PC-3 (cell line): Measurements from ENCODE around the gene FAM120B. TPM values are rescaled to one million over a fixed set of nuclear protein-coding genes. Genes with fewer than 3 reads are reported as not detected.
A peak's percentile ranks its signal among the peaks of the same experiment; 100 is the strongest.

Experiments
- ATAC-seq: fragments of 200-7000 bp; cut with Tn5 transposase; 2 replicates; pipeline ENCODE4 v1.9.1; 2020; ENCODE audit warnings: mild to moderate bottlenecking, moderate library complexity
- BruUV-seq: library from RNA; stranded (reverse); fragments of 400-500 nt; replicated peaks from 2 replicates; lab custom pipeline; 2021; lab: Mats Ljungman, UMichigan
- CTCF ChIA-PET: fragments of 300-600 bp; sonication (Branson Sonifier 250); formaldehyde crosslinking; loops from one replicate; lab custom pipeline; 2022; ENCODE audit warnings: antibody characterized with exemption; lab: Charles Lee
- POLR2A ChIA-PET: fragments of 300-600 bp; sonication (Branson Sonifier 250); formaldehyde crosslinking; loops from one replicate; lab custom pipeline; 2022; ENCODE audit warnings: antibody characterized with exemption; ENCODE audit not compliant: unreplicated experiment; lab: Charles Lee
- DNase-seq: peaks from one replicate; pipeline ENCODE4 v3.0.0-alpha.2; 2015
- H2AFZ ChIP-seq: fragments of 300-600 bp; sonication (generic); 2 replicates; pipeline ENCODE4 v1.6.0; 2016; ENCODE audit warnings: antibody characterized with exemption, low read length
- H3F3A ChIP-seq: fragments of 300-600 bp; sonication (generic); one replicate; pipeline ENCODE4 v1.6.0; 2017; ENCODE audit warnings: antibody characterized with exemption, low read length, control low read depth, mild to moderate bottlenecking; ENCODE audit not compliant: unreplicated experiment
- H3K27ac ChIP-seq: fragments of 300-600 bp; sonication (generic); 2 replicates; pipeline ENCODE4 v1.5.1; 2016; ENCODE audit warnings: mild to moderate bottlenecking, low read length
- H3K27me3 ChIP-seq: fragments of 300-600 bp; sonication (generic); 2 replicates; pipeline ENCODE4 v1.6.1; 2016; ENCODE audit warnings: low read length, mixed read lengths
- H3K36me3 ChIP-seq: fragments of 300-600 bp; sonication (generic); 2 replicates; pipeline ENCODE4 v1.6.1; 2016; ENCODE audit warnings: low read depth, mixed run types, low read length, mixed read lengths
- H3K4me1 ChIP-seq: fragments of 300-600 bp; sonication (generic); 2 replicates; pipeline ENCODE4 v1.5.1; 2016; ENCODE audit warnings: low read length; ENCODE audit not compliant: insufficient read depth
- H3K4me2 ChIP-seq: fragments of 300-600 bp; sonication (generic); 2 replicates; pipeline ENCODE4 v1.6.0; 2016; ENCODE audit warnings: low read length
- H3K4me3 ChIP-seq: fragments of 300-600 bp; sonication (generic); 2 replicates; pipeline ENCODE4 v1.5.1; 2016; ENCODE audit warnings: mild to moderate bottlenecking, low read length, mixed read lengths
- H3K79me2 ChIP-seq: fragments of 300-600 bp; sonication (generic); 2 replicates; pipeline ENCODE4 v1.6.1; 2017; ENCODE audit warnings: low read length, mixed read lengths
- H3K9ac ChIP-seq: fragments of 300-600 bp; sonication (generic); 2 replicates; pipeline ENCODE4 v1.6.0; 2016; ENCODE audit warnings: mild to moderate bottlenecking, low read length
- H3K9me2 ChIP-seq: fragments of 300-600 bp; sonication (generic); replicated peaks from 2 replicates; pipeline ENCODE4 v1.6.1; 2016; ENCODE audit warnings: mixed run types, low read length, mixed read lengths
- H3K9me3 ChIP-seq: fragments of 300-600 bp; sonication (generic); 2 replicates; pipeline ENCODE4 v1.6.1; 2016; ENCODE audit warnings: low read length, mixed read lengths
- H4K20me1 ChIP-seq: fragments of 300-600 bp; sonication (generic); 2 replicates; pipeline ENCODE4 v1.6.1; 2016; ENCODE audit warnings: low read length, mixed read lengths
- CTCF ChIP-seq: fragments of 300-600 bp; sonication (generic); conservative IDR thresholded peaks from 2 replicates; pipeline ENCODE4 v1.5.1; 2017; ENCODE audit warnings: antibody characterized with exemption, low read depth, mild to moderate bottlenecking, low read length
- EZH2 ChIP-seq: fragments of 300-600 bp; sonication (generic); IDR thresholded peaks from one replicate; pipeline ENCODE4 v1.6.1; 2017; ENCODE audit warnings: antibody characterized with exemption, mild to moderate bottlenecking, low read length; ENCODE audit not compliant: unreplicated experiment
- EZH2phosphoT487 ChIP-seq: fragments of 300-600 bp; sonication (generic); IDR thresholded peaks from 2 replicates; pipeline ENCODE4 v1.6.1; 2018; ENCODE audit warnings: mild to moderate bottlenecking, antibody characterized with exemption, low read length, borderline replicate concordance
- intact Hi-C: fragments of 100-400 bp; cut with micrococcal nuclease; formaldehyde crosslinking; loops from 2 replicates; pipeline ENCODE4 v1.9.0; 2023
- total RNA-seq: library from RNA; depleted of rRNA; stranded (reverse); fragments of >200 nt; gene quantifications from 2 replicates; pipeline ENCODE4 v1.2.3, GENCODE V29; 2014

Gene FAM120B
- total RNA-seq, 1 experiment from 2014 or later = 8.7 TPM

GRCh38 chr6:170438402-170438753 lies 131.8 kb downstream of the FAM120B start:
- H3K4me3 ChIP-seq = peak overlapping the region; percentile 34; the same call in 1 of the 2 replicates
- no peaks in the 10 kb centered on the region for H3F3A ChIP-seq
- H3K4me2 ChIP-seq = peak overlapping the region; percentile 66
- peak overlapping the region; percentile 73 for H3K27ac ChIP-seq
- no peaks in the 10 kb centered on the region for H3K79me2 ChIP-seq
- no peaks in the 10 kb centered on the region for H3K27me3 ChIP-seq
- TF ChIP-seq EZH2phosphoT487 (no peak), CTCF (no peak), EZH2 (no peak)
- DNase-seq (peak; percentile 95), ATAC-seq (peak; percentile 98)
- CTCF ChIA-PET = no interaction called here
- intact Hi-C loops = no loop called here
- no peaks in the 10 kb centered on the region for H3K9me2 ChIP-seq
- BruUV-seq = no TSS peak
- peaks cover 10% of the 10 kb centered on the region for H3K4me1 ChIP-seq
- no peaks in the 10 kb centered on the region for H3K9me3 ChIP-seq
- H2AFZ ChIP-seq = peak overlapping the region; percentile 62
- H4K20me1 ChIP-seq = no peaks in the 10 kb centered on the region
- POLR2A ChIA-PET = no interaction called here
- H3K36me3 ChIP-seq = no peaks in the 10 kb centered on the region
- H3K9ac ChIP-seq = peak overlapping the region; percentile 68

DNA sequence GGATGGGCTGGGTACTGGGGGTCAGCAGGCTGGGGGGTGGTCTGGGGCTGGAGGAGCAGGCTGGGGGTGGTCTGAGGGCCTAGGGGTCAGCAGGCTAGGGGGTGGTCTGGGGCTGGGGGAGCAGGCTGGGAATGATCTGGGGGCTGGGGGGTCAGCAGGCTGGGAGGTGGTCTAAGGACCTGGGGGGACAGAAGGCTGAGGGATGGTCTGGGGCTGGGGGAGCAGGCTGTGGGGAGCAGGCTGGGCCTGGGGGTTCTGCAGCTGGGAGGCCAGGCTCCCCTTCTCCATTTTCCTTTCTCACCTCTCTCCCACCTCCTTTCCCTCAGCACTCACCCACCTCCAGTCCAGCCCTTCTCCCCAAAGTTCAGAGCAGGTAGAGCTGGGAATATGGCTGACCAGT lies 132.3 kb downstream of the FAM120B start:
- ATAC-seq = no peak
- TF ChIP-seq CTCF (no peak), EZH2 (no peak), EZH2phosphoT487 (no peak)
- H3K79me2 ChIP-seq = no peaks in the 10 kb centered on the region
- peaks cover 10% of the 10 kb centered on the region for H3K4me1 ChIP-seq
- no peak overlapping the region for H3K27ac ChIP-seq
- intact Hi-C loops = no loop called here
- no TSS peak for BruUV-seq
- no peak overlapping the region for H3K4me3 ChIP-seq
- ChIA-PET POLR2A (no interaction called here), CTCF (no interaction called here)
- no peaks in the 10 kb centered on the region for H3K36me3 ChIP-seq
- no peaks in the 10 kb centered on the region for H3K9me3 ChIP-seq
- no peaks in the 10 kb centered on the region for H3K27me3 ChIP-seq
- H3K4me2 ChIP-seq = no peak overlapping the region
- H3K9ac ChIP-seq = no peak overlapping the region
- no peak overlapping the region for H2AFZ ChIP-seq
- H4K20me1 ChIP-seq = no peaks in the 10 kb centered on the region
- no peak for DNase-seq
- no peaks in the 10 kb centered on the region for H3K9me2 ChIP-seq
- no peaks in the 10 kb centered on the region for H3F3A ChIP-seq

DNA sequence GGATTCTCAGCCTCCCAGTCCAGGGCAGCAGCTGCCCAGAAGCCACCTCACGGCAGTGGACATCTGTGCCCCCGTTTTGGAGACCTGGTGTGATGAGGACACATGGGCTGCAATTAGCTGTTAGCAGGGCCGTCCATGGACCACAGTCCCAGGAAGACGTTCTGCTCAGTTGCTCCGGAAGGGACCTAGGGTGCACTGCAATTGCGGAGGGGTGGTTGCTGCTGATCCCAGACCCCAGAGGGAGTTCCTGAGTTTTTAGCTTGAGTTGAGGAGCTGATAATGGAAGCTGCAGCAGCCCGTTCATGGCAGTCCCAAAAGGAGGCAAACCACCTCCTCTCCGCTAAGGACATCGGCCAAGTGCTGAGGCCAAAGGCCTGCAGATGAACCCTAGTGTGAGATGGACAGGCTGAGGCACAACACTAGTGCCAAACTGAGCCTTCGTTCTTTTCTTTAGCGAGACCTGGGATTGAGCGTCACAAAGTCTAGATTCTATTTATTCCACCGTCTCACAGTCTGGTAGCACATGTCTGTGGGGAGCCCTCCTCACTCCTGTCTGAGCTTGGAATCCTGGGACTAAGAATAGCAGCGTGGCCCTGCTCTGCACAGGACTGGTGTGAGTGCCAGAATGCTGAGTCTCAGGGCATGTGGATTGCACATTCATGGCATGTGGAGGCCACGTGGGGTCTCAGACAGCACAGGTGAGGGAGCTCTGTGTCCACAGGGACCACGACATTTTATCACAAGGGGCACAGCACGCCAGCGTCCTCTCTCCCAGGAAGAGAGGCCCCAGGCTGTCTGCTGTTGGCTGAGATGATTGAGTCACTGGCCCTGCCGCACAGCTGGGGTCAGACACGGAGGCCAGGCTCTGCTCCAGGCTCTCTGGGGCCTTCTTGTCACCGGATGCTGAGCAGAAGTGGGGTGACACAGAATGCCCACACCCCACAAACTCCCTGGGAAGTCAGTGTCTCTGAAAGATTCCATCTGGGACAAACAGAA lies 133.1 kb downstream of the FAM120B start:
- no peaks in the 10 kb centered on the region for H3K36me3 ChIP-seq
- intact Hi-C loops = no loop called here
- H3K4me3 ChIP-seq = no peak overlapping the region
- no peaks in the 10 kb centered on the region for H3F3A ChIP-seq
- no peak overlapping the region for H2AFZ ChIP-seq
- peaks cover 10% of the 10 kb centered on the region for H3K4me1 ChIP-seq
- H4K20me1 ChIP-seq = no peaks in the 10 kb centered on the region
- ChIA-PET CTCF (no interaction called here), POLR2A (no interaction called here)
- DNase-seq (no peak), ATAC-seq (no peak)
- no peaks in the 10 kb centered on the region for H3K9me2 ChIP-seq
- no peak overlapping the region for H3K9ac ChIP-seq
- no peaks in the 10 kb centered on the region for H3K27me3 ChIP-seq
- no peak overlapping the region for H3K27ac ChIP-seq
- TF ChIP-seq EZH2 = no peak
- no peak for TF ChIP-seq EZH2phosphoT487
- no peak for TF ChIP-seq CTCF
- no peak overlapping the region for H3K4me2 ChIP-seq
- H3K79me2 ChIP-seq = no peaks in the 10 kb centered on the region
- BruUV-seq = no TSS peak
- H3K9me3 ChIP-seq = no peaks in the 10 kb centered on the region
